Suprapubic skin (tissue), 4 donors: Measurements from ENCODE around the gene FGD5. TPM values are rescaled to one million over a fixed set of nuclear protein-coding genes. Genes with fewer than 3 reads are reported as not detected.
A peak's percentile ranks its signal among the peaks of the same experiment; 100 is the strongest.
"Not testable (repeated sequence)": the region's sequence is repeated elsewhere in the genome, so short reads cannot be mapped to it uniquely, and the experiment has no call there.

Source experiments
- DNase-seq, 2 donors: peaks; one replicate each; pipeline ENCODE4 v3.0.0-alpha.2; 2019; ENCODE audit warnings: low spot score in 2 of 2
- H3K27ac ChIP-seq: fragments of 200-600 bp; sonication (generic); one replicate; pipeline ENCODE4 v1.5.1; 2019
- H3K27me3 ChIP-seq: fragments of 200-600 bp; sonication (generic); one replicate; pipeline ENCODE4 v1.5.1; 2019
- H3K36me3 ChIP-seq: fragments of 200-600 bp; sonication (generic); one replicate; pipeline ENCODE4 v1.5.1; 2019
- H3K4me1 ChIP-seq: fragments of 200-600 bp; sonication (generic); one replicate; pipeline ENCODE4 v1.5.1; 2019
- H3K4me3 ChIP-seq: fragments of 200-600 bp; sonication (generic); one replicate; pipeline ENCODE4 v1.5.1; 2019; ENCODE audit warnings: mild to moderate bottlenecking
- H3K9me3 ChIP-seq: fragments of 200-600 bp; sonication (generic); one replicate; pipeline ENCODE4 v1.5.1; 2019
- CTCF ChIP-seq, 2 donors: fragments of 200-600 bp in 1 of 2; fragments of 450-650 bp in 1 of 2; sonication (generic) in 1 of 2; IDR thresholded peaks; one replicate each; pipeline ENCODE4 v1.5.1; 2016 to 2019; ENCODE audit warnings: antibody characterized with exemption in 2 of 2, mild to moderate bottlenecking in 1 of 2, moderate library complexity in 1 of 2
- EP300 ChIP-seq: sonication (generic); formaldehyde crosslinking; IDR thresholded peaks from one replicate; pipeline ENCODE4 v1.6.1; 2017; ENCODE audit warnings: antibody characterized with exemption
- POLR2A ChIP-seq, 2 donors: fragments of 450-650 bp; IDR thresholded peaks; one replicate each; pipeline ENCODE4 v1.6.1; 2017; ENCODE audit warnings: antibody characterized with exemption in 2 of 2, mild to moderate bottlenecking in 2 of 2, moderate library complexity in 2 of 2
- POLR2AphosphoS5 ChIP-seq, 3 donors: sonication (generic); formaldehyde crosslinking; IDR thresholded peaks; one replicate each; pipeline ENCODE4 v1.6.1; 2017; ENCODE audit warnings: antibody characterized with exemption in 3 of 3
- WGBS: methylation state at CpG from one replicate; pipeline ENCODE4 v1.1.5; 2018; 5-methylcytosine and 5-hydroxymethylcytosine counted together
- total RNA-seq, 4 donors: library from RNA; depleted of rRNA; stranded (reverse); fragments of >200 nt; gene quantifications; one replicate each; pipeline ENCODE4 v1.1.0, GENCODE V29; 2016

The FGD5 gene
- total RNA-seq, 4 donors from 2014 or later = 2.8 to 15.5 (median 7.1) TPM

- no peaks in the 10 kb centered on the region for H3K9me3 ChIP-seq
- TF ChIP-seq POLR2A (IDR thresholded peaks at IDR 0.05) (no peak), POLR2AphosphoS5 (IDR thresholded peaks at IDR 0.05) (no peak), EP300 (no peak), CTCF (IDR thresholded peaks at IDR 0.05) (no peak)
- no peak overlapping the region for H3K4me3 ChIP-seq
- no peaks in the 10 kb centered on the region for H3K36me3 ChIP-seq
- WGBS = 66% methylated on average over 8 of the region's 8 CpGs
- peaks cover 26% of the 10 kb centered on the region for H3K4me1 ChIP-seq
- DNase-seq = no peak
- H3K27me3 ChIP-seq = peaks cover 30% of the 10 kb centered on the region
- H3K27ac ChIP-seq = no peak overlapping the region
These were observed 12.0 kb upstream of the FGD5 start for GRCh38 chr3:14806641-14807263.

- no peaks in the 10 kb centered on the region for H3K9me3 ChIP-seq
- H3K4me3 ChIP-seq = no peak overlapping the region
- no peak overlapping the region for H3K27ac ChIP-seq
- no peaks in the 10 kb centered on the region for H3K36me3 ChIP-seq
- peaks cover 36% of the 10 kb centered on the region for H3K27me3 ChIP-seq
- DNase-seq = no peak
- no peak for TF ChIP-seq CTCF (IDR thresholded peaks at IDR 0.05)
- TF ChIP-seq POLR2A (IDR thresholded peaks at IDR 0.05) = no peak
- no peak for TF ChIP-seq POLR2AphosphoS5 (IDR thresholded peaks at IDR 0.05)
- no peak for TF ChIP-seq EP300
- H3K4me1 ChIP-seq = peaks cover 28% of the 10 kb centered on the region
These were observed 10.7 kb upstream of the FGD5 start for GRCh38 chr3:14808025-14808424.

GRCh38 chr3:14808502-14809266 is 10.1 kb upstream of the FGD5 start:
- Histone ChIP-seq H3K27ac (no peak overlapping the region), H3K4me1 (peaks cover 29% of the 10 kb centered on the region), H3K4me3 (no peak overlapping the region), H3K9me3 (no peaks in the 10 kb centered on the region), H3K27me3 (peaks cover 38% of the 10 kb centered on the region), H3K36me3 (no peaks in the 10 kb centered on the region)
- no peak for DNase-seq
- 79% methylated on average over 5 of the region's 5 CpGs for WGBS
- TF ChIP-seq CTCF (IDR thresholded peaks at IDR 0.05) (no peak), POLR2A (IDR thresholded peaks at IDR 0.05) (no peak), POLR2AphosphoS5 (IDR thresholded peaks at IDR 0.05) (no peak), EP300 (no peak)

GRCh38 chr3:14809611-14810010 is 9.2 kb upstream of the FGD5 start:
- H3K4me1 ChIP-seq = peaks cover 21% of the 10 kb centered on the region
- peaks cover 35% of the 10 kb centered on the region for H3K27me3 ChIP-seq
- H3K9me3 ChIP-seq, DNase-seq, H3K27ac ChIP-seq, H3K36me3 ChIP-seq: not testable (repeated sequence)
- H3K4me3 ChIP-seq = peak overlapping the region; percentile 69
- 67% methylated on average over 5 of the region's 9 CpGs for WGBS

- peaks cover 17% of the 10 kb centered on the region for H3K4me1 ChIP-seq
- TF ChIP-seq EP300 (no peak), CTCF (IDR thresholded peaks at IDR 0.05) (no peak), POLR2A (IDR thresholded peaks at IDR 0.05) (no peak), POLR2AphosphoS5 (IDR thresholded peaks at IDR 0.05) (peak in 1 of 3 donors; percentile 30)
- peaks cover 35% of the 10 kb centered on the region for H3K27me3 ChIP-seq
- H3K4me3 ChIP-seq = peak overlapping the region; percentile 69
- H3K27ac ChIP-seq = peak overlapping the region; percentile 88
- H3K9me3 ChIP-seq = no peaks in the 10 kb centered on the region
- 8% methylated on average over 24 of the region's 85 CpGs for WGBS
- H3K36me3 ChIP-seq = no peaks in the 10 kb centered on the region
- no peak for DNase-seq
These were observed 8.5 kb upstream of the FGD5 start for GRCh38 chr3:14810070-14810791.
